NOMO-1 treated with DMSO at 0.1 percent for 48 hours (cell line): ENCODE data around the gene SLC6A7.
"Not testable (repeated sequence)": the region's sequence is repeated elsewhere in the genome, so short reads cannot be mapped to it uniquely, and the experiment has no call there.

Experiments
- DNase-seq: peaks from one replicate; lab custom pipeline; 2025; ENCODE audit not compliant: unreplicated experiment; lab: John Stamatoyannopoulos, UW

Gene SLC6A7

GRCh38 chr5:150215979-150216944 is 26.4 kb downstream of the SLC6A7 start:
- DNase-seq: no peak

- DNase-seq: no peak
Measured at GRCh38 chr5:150217038-150217437, 27.2 kb downstream of the SLC6A7 start.

- DNase-seq: peak; percentile 81
Measured at GRCh38 chr5:150217873-150218692, 28.2 kb downstream of the SLC6A7 start.

- no peak for DNase-seq
Measured at GRCh38 chr5:150218693-150219035, 28.8 kb downstream of the SLC6A7 start.

- no peak for DNase-seq
Measured at GRCh38 chr5:150219142-150219541, 29.3 kb downstream of the SLC6A7 start.

- DNase-seq: no peak
Measured at GRCh38 chr5:150219861-150220260, 30.0 kb downstream of the SLC6A7 start.

GRCh38 chr5:150221471-150221870 is 31.6 kb downstream of the SLC6A7 start:
- DNase-seq: no peak

GRCh38 chr5:150222906-150223305 is 33.0 kb downstream of the SLC6A7 start:
- DNase-seq: no peak

GRCh38 chr5:150223474-150223873 is 33.6 kb downstream of the SLC6A7 start:
- no peak for DNase-seq

GRCh38 chr5:150224483-150225027 is 34.7 kb downstream of the SLC6A7 start:
- no peak for DNase-seq

GRCh38 chr5:150227036-150227435 is 37.2 kb downstream of the SLC6A7 start:
- no peak for DNase-seq

- no peak for DNase-seq
Measured at GRCh38 chr5:150227606-150228273, 37.9 kb downstream of the SLC6A7 start.

- DNase-seq: no peak
Measured at GRCh38 chr5:150229571-150229970, 39.7 kb downstream of the SLC6A7 start.

GRCh38 chr5:150230842-150231241 is 41.0 kb downstream of the SLC6A7 start:
- DNase-seq: no peak

GRCh38 chr5:150233706-150234105 is 43.8 kb downstream of the SLC6A7 start:
- not testable (repeated sequence) for DNase-seq

GRCh38 chr5:150234576-150235499 is 45.0 kb downstream of the SLC6A7 start:
- peak; percentile 62 for DNase-seq

- DNase-seq: no peak
Measured at GRCh38 chr5:150235500-150235854, 45.6 kb downstream of the SLC6A7 start.

GRCh38 chr5:150236313-150236712 is 46.5 kb downstream of the SLC6A7 start:
- no peak for DNase-seq

- no peak for DNase-seq
Measured at GRCh38 chr5:150236981-150237754, 47.3 kb downstream of the SLC6A7 start.
